Measurements from ENCODE around the gene HCN3.

DNA sequence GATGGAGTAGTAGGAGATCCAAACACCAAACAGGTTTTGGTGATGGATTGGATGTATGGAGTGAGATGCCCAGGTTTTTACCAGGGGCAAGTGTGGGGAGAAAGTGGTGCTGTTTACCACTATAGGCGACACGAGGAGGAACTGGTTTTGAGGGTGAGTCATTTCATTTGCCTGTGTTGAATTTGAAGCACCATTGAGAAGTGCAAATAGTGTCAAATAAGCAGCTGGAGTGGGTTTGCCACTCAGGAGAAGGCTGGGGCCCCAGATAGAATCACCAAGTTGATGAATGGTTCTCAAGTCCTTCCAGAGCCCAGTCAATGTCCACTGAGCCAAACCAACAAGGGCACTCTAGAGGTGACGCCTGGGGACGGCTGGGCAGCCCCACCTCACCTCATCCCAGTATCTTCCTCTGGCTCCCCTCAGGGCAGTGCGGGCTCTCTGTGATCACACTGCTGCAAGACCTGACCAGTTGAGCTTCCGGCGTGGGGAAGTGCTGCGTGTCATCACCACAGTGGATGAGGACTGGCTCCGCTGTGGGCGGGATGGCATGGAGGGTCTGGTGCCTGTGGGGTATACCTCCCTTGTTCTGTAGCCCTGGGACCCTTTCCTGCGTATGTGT lies 52.8 kb downstream of the HCN3 start:
- TF ChIP-seq, protein P1, sequence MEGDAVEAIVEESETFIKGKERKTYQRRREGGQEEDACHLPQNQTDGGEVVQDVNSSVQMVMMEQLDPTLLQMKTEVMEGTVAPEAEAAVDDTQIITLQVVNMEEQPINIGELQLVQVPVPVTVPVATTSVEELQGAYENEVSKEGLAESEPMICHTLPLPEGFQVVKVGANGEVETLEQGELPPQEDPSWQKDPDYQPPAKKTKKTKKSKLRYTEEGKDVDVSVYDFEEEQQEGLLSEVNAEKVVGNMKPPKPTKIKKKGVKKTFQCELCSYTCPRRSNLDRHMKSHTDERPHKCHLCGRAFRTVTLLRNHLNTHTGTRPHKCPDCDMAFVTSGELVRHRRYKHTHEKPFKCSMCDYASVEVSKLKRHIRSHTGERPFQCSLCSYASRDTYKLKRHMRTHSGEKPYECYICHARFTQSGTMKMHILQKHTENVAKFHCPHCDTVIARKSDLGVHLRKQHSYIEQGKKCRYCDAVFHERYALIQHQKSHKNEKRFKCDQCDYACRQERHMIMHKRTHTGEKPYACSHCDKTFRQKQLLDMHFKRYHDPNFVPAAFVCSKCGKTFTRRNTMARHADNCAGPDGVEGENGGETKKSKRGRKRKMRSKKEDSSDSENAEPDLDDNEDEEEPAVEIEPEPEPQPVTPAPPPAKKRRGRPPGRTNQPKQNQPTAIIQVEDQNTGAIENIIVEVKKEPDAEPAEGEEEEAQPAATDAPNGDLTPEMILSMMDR (conservative IDR thresholded peaks at IDR 0.05; ENCODE audit: low read depth, low read length) = no peak
- TF ChIP-seq EZH2 (IDR thresholded peaks at IDR 0.05; ENCODE audit: borderline replicate concordance, low read depth, low read length, poor library complexity, severe bottlenecking) = no peak
